Activated B cell treated with CpG ODN at 0.5 μM for 24 hours (primary cell): ENCODE results near the gene GHRL. TPM values are rescaled to one million over a fixed set of nuclear protein-coding genes. Genes with fewer than 3 reads are reported as not detected.
"Not testable (repeated sequence)": the region's sequence is repeated elsewhere in the genome, so short reads cannot be mapped to it uniquely, and the experiment has no call there.

Source experiments
- ATAC-seq: fragments of 200-7000 bp; cut with Tn5 transposase; one replicate; pipeline ENCODE4 v1.10.0; 2021; ENCODE audit warnings: low read depth, mild to moderate bottlenecking, moderate library complexity
- CTCF ChIA-PET: fragments of 350-600 bp; sonication (Branson Sonifier 250); formaldehyde crosslinking; loops from one replicate; lab custom pipeline; 2021; ENCODE audit warnings: antibody characterized with exemption; lab: Charles Lee
- POLR2A ChIA-PET: fragments of 350-600 bp; sonication (Branson Sonifier 250); formaldehyde crosslinking; loops from one replicate; lab custom pipeline; 2021; ENCODE audit warnings: antibody characterized with exemption; lab: Charles Lee
- DNase-seq: peaks from one replicate; pipeline ENCODE4 v3.0.0; 2022
- H3K27ac Mint-ChIP-seq: one replicate; pipeline ENCODE4 v1.8.0; 2020; ENCODE audit warnings: mixed read lengths
- H3K27me3 Mint-ChIP-seq: one replicate; pipeline ENCODE4 v1.8.0; 2021; ENCODE audit warnings: mixed read lengths
- H3K36me3 Mint-ChIP-seq: one replicate; pipeline ENCODE4 v1.8.0; 2021; ENCODE audit warnings: low read depth, mixed read lengths
- H3K4me1 Mint-ChIP-seq: one replicate; pipeline ENCODE4 v1.8.0; 2021; ENCODE audit warnings: mixed read lengths
- H3K4me3 Mint-ChIP-seq: one replicate; pipeline ENCODE4 v1.8.0; 2020; ENCODE audit warnings: mild to moderate bottlenecking, mixed read lengths
- H3K9me3 Mint-ChIP-seq: one replicate; pipeline ENCODE4 v1.8.0; 2020; ENCODE audit warnings: mixed read lengths
- CTCF ChIP-seq: fragments of 200-600 bp; IDR thresholded peaks from one replicate; pipeline ENCODE4 v1.8.0; 2022; ENCODE audit warnings: antibody characterized with exemption, mild to moderate bottlenecking
- intact Hi-C: fragments of 100-400 bp; cut with micrococcal nuclease; formaldehyde crosslinking; loops from one replicate; pipeline ENCODE4 v1.15.1; 2024
- total RNA-seq: library from RNA; stranded (reverse); gene quantifications from 2 replicates; pipeline ENCODE4 v1.2.3, GENCODE V29; 2022

GHRL gene
- total RNA-seq, 1 donor from 2014 or later = 2.8 TPM

- no peak for TF ChIP-seq CTCF
Observed at GRCh38 chr3:10273702-10274305, 18.9 kb downstream of the GHRL start.

GRCh38 chr3:10272977-10273376 is 19.8 kb downstream of the GHRL start:
- no peaks in the 10 kb centered on the region for H3K27me3 Mint-ChIP-seq
- TF ChIP-seq CTCF = no peak
- H3K9me3 Mint-ChIP-seq = no peaks in the 10 kb centered on the region
- POLR2A ChIA-PET = no interaction called here
- CTCF ChIA-PET = interaction anchor here (0.6 kb wide), 1 partner anchor 27 kb away, joined by 3 read pairs; no protein-coding TSS in a partner anchor
- H3K4me1 Mint-ChIP-seq = peaks cover 30% of the 10 kb centered on the region
- intact Hi-C loops = no loop called here
- peak overlapping the region; percentile 51 for H3K27ac Mint-ChIP-seq
- H3K36me3 Mint-ChIP-seq = peaks cover 76% of the 10 kb centered on the region
- ATAC-seq = no peak
- no peak for DNase-seq
- no peak overlapping the region for H3K4me3 Mint-ChIP-seq

More at GRCh38 chr3:10273702-10274305, 18.9 kb downstream of the GHRL start:
- Mint-ChIP-seq H3K27ac (no peak overlapping the region), H3K36me3 (peaks cover 78% of the 10 kb centered on the region), H3K4me3 (peak overlapping the region; percentile 32), H3K27me3 (no peaks in the 10 kb centered on the region), H3K4me1 (peaks cover 27% of the 10 kb centered on the region), H3K9me3 (no peaks in the 10 kb centered on the region)
- ChIA-PET CTCF (interaction anchor here (1.4 kb wide), 1 partner anchor 32 kb away, joined by 3 read pairs; no protein-coding TSS in a partner anchor), POLR2A (no interaction called here)
- intact Hi-C loops = no loop called here
- ATAC-seq (no peak), DNase-seq (no peak)

- Mint-ChIP-seq H3K4me1 (peaks cover 33% of the 10 kb centered on the region), H3K36me3 (peaks cover 74% of the 10 kb centered on the region)
- ATAC-seq, intact Hi-C loops, H3K27me3 Mint-ChIP-seq, H3K9me3 Mint-ChIP-seq, DNase-seq, H3K4me3 Mint-ChIP-seq, H3K27ac Mint-ChIP-seq: not testable (repeated sequence)
- POLR2A ChIA-PET = interaction anchor here (0.6 kb wide), 1 partner anchor 222 kb away, joined by 10 read pairs; no protein-coding TSS in a partner anchor
- CTCF ChIA-PET = interaction anchor here (0.6 to 0.7 kb wide), 2 partner anchors 26 to 51 kb away, joined by 3 to 4 read pairs; no protein-coding TSS in a partner anchor
Observed at GRCh38 chr3:10272476-10272875, 20.3 kb downstream of the GHRL start.

DNA sequence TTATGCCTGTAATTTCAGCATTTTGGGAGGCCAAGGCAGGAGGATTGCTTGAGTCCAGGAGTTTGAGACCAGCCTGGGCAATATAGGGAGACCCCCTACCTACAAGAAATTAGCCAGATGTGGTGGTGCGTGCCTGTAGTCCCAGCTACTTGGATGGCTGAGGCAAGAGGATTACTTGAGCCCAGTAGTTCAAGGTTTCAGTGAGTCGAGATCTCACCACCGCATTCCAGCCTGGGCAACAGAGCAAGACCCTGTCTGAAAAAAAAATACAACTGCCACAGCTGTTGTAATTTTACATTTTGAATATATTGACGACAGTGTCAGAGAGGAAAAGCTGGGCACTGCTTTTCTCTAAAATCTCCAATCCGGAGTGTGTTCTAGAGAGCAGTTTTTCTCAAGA is 23.3 kb downstream of the GHRL start:
- no peak overlapping the region for H3K4me3 Mint-ChIP-seq
- POLR2A ChIA-PET = interaction anchor here (1.2 kb wide), 1 partner anchor 12 kb away, joined by 6 read pairs; no protein-coding TSS in a partner anchor

GRCh38 chr3:10268930-10269329 is 23.8 kb downstream of the GHRL start:
- Mint-ChIP-seq H3K9me3 (no peaks in the 10 kb centered on the region), H3K4me3 (no peak overlapping the region), H3K27me3 (no peaks in the 10 kb centered on the region), H3K4me1 (peaks cover 36% of the 10 kb centered on the region), H3K36me3 (peaks cover 77% of the 10 kb centered on the region), H3K27ac (no peak overlapping the region)
- intact Hi-C loops = no loop called here
- DNase-seq (no peak), ATAC-seq (no peak)
- ChIA-PET CTCF (no interaction called here), POLR2A (no interaction called here)
- TF ChIP-seq CTCF = no peak

More for the DNA sequence above, 23.3 kb downstream of the GHRL start:
- H3K9me3 Mint-ChIP-seq = no peaks in the 10 kb centered on the region
- no peak for ATAC-seq
- H3K4me1 Mint-ChIP-seq = peaks cover 38% of the 10 kb centered on the region
- DNase-seq = no peak
- intact Hi-C loops = no loop called here
- H3K27me3 Mint-ChIP-seq = no peaks in the 10 kb centered on the region
- no peak for TF ChIP-seq CTCF
- CTCF ChIA-PET = no interaction called here
- peaks cover 77% of the 10 kb centered on the region for H3K36me3 Mint-ChIP-seq
- no peak overlapping the region for H3K27ac Mint-ChIP-seq
